HuH-7 (cell line): ENCODE results near the gene AGPS.
"Not testable (repeated sequence)": the region's sequence is repeated elsewhere in the genome, so short reads cannot be mapped to it uniquely, and the experiment has no call there.

ENCODE experiments used
- DNase-seq: peaks from one replicate; pipeline ENCODE4 v3.0.0; 2011; ENCODE audit warnings: low spot score

AGPS gene

DNA sequence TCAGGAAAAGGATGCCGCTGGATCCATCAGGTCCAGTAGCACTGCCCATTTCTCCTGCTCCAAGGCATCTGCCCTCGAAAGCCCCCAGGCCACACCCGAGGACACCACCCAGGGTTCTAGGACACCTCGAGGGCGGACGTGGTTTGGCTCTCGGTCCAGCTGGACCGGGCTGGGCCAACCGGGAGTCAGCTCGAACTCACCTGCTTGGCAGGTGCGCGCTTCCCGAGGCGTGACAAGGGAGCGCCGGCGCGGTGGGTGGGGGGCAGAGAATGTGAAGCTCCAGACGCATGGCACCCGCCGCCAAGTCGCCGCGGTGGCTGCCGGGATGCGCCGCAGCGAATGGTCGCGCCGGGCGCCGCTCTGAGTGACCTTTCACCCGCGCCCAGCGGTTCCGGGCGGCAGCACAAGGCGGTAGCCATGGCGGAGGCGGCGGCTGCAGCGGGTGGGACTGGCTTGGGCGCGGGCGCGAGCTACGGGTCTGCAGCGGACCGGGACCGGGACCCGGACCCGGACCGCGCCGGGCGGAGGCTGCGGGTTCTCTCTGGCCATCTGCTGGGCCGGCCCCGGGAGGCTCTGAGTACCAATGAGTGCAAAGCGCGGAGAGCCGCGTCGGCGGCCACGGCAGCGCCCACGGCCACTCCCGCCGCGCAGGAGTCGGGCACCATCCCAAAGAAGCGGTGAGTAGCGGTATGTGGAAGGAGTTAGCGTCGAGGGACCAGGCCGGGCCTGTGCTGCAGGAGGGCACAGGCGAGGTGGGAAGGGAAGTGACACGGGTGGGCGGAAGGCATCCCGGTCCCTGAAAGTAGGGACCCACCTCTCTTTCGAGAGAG, at the start of gene AGPS:
Gene AGPS (plus strand): TSS at position 401 of the 830 bp plus-strand sequence. CDS start 17 bp downstream, at position 418.
- peak; percentile 79 for DNase-seq

- no peak for DNase-seq
Observed at GRCh38 chr2:177343773-177344172, 48.8 kb upstream of the AGPS start.

GRCh38 chr2:177344316-177344715, 48.3 kb upstream of the AGPS start:
- no peak for DNase-seq

GRCh38 chr2:177346192-177346591, 46.4 kb upstream of the AGPS start:
- DNase-seq: no peak

- DNase-seq: no peak
Observed at GRCh38 chr2:177347570-177347969, 45.0 kb upstream of the AGPS start.

DNA sequence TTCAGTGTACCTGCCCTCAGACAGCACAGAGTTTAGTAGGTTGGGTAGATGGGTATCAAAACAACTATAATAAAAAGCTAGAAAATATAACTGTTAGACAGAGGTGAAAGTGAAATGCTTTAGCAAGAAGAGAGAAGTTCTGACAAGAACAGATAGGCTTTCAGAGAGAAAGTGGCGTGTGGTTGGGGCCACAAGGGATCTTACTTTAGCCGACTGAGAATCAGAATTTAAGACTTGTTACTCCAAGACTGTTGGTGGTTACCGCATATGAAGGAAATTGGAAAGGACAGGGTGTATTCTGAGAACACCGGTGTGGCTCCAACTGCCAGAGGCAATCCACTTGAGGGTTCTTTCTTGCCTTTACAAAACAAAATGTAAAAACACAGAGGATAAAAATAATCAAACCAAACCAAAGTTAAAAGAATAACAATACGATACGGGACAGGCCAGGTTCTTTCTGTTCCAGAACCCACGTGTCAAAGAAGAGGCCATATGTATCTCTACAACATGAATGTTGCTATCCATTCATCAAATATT, 44.4 kb upstream of the AGPS start:
- no peak for DNase-seq

DNA sequence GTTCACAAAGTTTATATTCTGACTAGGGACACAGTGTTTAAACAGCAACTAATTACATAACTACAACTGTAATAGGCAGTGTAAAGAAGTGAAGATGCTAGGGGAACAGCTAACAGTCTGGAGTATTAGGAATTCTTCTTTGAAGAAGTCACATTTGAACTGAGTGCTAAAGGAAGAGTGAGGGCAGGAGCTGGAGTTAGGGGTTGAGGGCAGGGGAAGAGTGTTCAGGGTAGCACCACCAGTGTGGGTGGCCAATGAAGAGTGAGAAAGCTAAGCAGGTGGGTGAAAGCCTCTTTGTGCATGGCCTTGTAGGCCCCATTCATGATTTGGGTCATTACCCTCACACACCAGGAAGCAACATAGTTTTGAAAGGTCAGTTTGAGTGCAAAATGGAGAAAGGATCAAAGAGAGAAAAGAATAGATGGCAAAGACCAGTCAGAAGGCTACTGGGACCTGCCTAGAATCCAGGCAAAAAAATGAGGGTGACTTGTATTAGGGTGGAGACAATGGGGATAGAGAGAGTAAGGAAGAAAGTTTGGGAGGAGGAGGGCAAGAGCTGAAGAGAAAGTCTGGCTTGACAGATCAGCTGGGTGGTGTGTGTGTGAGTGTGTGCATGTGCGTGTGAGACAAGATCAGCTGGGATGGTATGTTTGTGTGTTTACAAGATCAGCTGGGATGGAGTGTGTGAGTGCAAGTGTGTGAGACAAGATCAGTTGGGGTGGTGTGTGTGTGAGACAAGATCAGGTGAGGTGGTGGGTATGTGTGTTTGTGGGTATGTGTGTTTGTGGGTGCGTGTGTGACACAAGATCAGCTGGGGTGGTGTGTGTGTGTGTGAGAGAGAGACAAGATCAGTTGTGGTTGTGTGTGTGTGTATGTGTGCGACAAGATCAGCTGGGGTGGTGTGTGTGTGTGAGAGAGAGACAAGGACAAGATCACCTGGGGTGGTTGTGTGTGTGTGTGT, 43.6 kb upstream of the AGPS start:
- DNase-seq: no peak

GRCh38 chr2:177350624-177351023, 41.9 kb upstream of the AGPS start:
- not testable (repeated sequence) for DNase-seq

GRCh38 chr2:177351121-177351520, 41.5 kb upstream of the AGPS start:
- DNase-seq: not testable (repeated sequence)

GRCh38 chr2:177352441-177353186, 40.0 kb upstream of the AGPS start:
- DNase-seq: no peak

DNA sequence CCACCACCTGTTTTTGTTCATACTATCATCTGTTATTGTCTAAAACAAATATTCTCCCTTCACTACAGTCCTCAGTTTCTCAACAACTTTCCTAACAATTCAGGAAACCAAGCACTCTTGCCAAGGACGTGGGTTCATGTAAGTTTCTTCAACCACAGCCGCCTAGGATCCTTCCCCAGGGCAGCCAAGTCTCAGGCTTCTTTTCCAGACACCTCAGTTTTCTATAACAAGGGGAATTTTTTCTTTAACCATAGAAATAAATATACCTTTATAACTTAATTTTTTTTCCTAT, 39.4 kb upstream of the AGPS start:
- no peak for DNase-seq

- not testable (repeated sequence) for DNase-seq
Observed at GRCh38 chr2:177354541-177354940, 38.0 kb upstream of the AGPS start.

- no peak for DNase-seq
Observed at GRCh38 chr2:177355874-177356273, 36.7 kb upstream of the AGPS start.

- no peak for DNase-seq
Observed at GRCh38 chr2:177359836-177360595, 32.6 kb upstream of the AGPS start.

GRCh38 chr2:177362499-177362898, 30.1 kb upstream of the AGPS start:
- DNase-seq: no peak

DNA sequence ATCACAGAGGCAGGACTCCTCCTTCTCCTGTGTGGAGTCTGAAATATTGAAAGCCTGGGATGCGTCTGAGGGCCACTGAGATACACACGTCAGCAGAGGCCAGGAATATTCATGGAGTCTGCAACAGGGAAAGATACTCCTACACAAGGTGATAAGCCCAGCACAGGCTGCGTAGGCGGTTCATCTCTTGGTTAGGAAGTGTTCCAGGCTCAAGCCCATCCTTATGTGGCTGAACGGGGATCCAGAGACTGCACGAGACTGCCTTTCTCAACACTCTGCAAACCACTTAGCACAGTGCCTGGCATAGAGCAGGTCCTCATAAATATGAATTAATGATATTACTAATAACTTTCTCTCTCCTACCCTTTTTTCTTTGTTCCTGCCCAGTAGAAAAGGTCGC, 29.2 kb upstream of the AGPS start:
- no peak for DNase-seq

- DNase-seq: not testable (repeated sequence)
Observed at GRCh38 chr2:177365764-177366163, 26.8 kb upstream of the AGPS start.

- DNase-seq: not testable (repeated sequence)
Observed at GRCh38 chr2:177368023-177368422, 24.6 kb upstream of the AGPS start.

DNA sequence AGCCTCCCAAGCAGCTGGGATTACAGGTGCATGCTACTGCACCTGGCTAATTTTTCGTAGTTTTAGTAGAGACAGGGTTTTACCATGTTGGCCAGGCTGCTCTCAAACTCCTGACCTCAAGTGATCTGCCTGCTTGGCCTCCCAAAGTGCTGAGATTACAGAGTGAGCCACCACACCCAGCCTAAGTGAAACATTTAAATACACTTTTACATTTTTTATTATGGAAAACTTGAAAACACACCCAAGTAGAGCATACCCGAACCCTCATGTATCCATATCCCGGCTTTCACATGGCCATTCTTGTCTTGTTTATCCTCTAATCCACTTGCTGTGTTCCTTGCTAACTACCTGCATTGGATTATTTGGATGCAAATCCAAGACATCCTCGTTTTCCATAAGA, 13.2 kb upstream of the AGPS start:
- DNase-seq: no peak

DNA sequence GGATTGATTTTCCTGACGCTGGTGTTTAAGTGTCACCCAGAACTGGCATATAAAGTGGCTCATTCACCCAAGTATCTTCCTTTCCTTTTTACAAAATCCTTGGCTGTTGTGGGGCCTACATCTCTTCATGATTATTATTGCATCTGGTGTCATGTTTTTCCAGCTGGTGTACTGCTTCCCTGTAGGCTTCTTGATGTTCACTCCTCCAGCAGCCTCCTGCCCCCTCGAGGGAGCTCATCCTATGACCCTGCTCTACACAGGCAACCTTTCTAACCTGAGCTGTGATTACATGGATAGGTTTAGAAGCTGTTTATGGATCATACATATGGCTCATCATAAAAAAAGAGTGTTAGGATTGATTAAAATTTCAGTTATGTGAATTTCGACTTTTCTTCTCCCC, 12.4 kb upstream of the AGPS start:
- DNase-seq: no peak

DNA sequence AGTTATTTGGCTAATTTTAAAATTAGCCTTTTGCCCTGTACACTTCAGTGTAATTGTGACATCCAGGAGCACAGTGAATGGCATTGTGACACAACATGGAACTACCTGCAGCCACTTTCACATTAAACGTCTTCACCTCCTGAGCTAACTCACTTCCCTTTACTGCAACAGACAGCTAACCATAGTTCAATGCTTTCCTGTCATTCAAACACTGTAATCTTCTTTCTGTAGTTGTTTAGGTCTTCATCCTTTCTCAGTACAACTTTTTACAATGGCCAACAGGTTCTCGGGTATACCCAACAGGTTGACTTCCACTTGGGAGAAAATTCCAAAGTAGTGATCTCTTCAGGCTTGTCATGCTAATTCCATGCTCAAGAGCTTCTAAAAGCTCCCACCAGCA, 8.6 kb upstream of the AGPS start:
- no peak for DNase-seq
